ENCODE measurements around the gene DKK1. TPM values are rescaled to one million over a fixed set of nuclear protein-coding genes. Genes with fewer than 3 reads are reported as not detected.

Gene DKK1
- total and polyA plus RNA-seq, 4 experiments from 2014 or later = not detected

DNA sequence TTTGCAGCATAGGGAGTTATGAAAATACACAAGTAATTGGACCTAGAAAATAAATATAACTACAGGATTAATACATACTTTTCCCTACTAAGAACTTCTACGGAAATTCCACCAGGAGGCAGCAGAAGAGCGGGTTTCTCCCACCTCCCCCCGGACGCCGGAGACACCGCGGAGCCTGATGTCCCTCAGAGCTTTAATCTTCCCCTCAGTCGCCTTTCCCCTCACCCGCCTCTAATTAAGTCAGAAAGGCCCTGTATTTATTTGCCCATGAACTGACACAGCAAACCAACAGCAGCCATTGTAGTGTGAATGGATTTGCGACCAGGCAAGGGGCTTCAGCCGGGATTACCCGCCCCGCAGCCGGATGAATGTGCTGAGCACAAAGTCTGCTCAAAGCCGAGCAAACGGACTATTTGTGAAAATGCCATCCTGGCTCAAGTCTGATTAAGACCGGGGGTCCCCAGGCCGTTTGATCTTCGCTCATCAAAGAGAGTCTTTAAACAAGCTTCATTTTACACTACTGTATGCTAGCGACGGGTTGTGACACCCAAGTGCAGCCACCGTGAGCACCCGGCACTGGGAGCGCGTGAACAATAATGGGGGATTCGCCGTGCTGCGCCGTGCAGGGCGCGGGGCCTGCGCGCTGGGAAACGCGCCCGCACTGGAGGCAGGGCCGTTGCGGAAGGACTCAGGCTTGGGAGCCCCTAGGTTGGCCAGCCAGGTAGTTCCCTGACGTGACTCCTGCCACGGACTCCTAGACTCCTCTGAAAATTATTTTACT is 5.6 kb upstream of the DKK1 start:
- Mint-ChIP-seq H3K4me1 (peaks cover 3 to 6% (median 5%) of the 10 kb centered on the region in 4 donors), H3K9me3 (peaks cover 0 to 10% (median 3%) of the 10 kb centered on the region in 8 donors), H3K4me3 (peak overlapping the region in 3 of 8 donors; percentile 13 to 35 (median 24)), H3K36me3 (no peaks in the 10 kb centered on the region), H3K27me3 (peaks cover 13 to 16% of the 10 kb centered on the region in 2 donors), H3K27ac (no peak overlapping the region)
- POLR2A ChIA-PET (ENCODE audit: partially characterized antibody) = no interaction called here
- Histone ChIP-seq H3K27me3 (ENCODE audit: insufficient read depth, low read length) (no peaks in the 10 kb centered on the region), H3K27ac (ENCODE audit: low read depth, low read length) (no peak overlapping the region), H3K9me3 (ENCODE audit: control insufficient read depth in 1 of 2, low read length in 2 of 2) (no peaks in the 10 kb centered on the region), H3K36me3 (ENCODE audit: insufficient read depth, low read length) (no peaks in the 10 kb centered on the region), H3K4me1 (ENCODE audit: insufficient read depth, low read length) (no peaks in the 10 kb centered on the region), H3K4me3 (ENCODE audit: low read length in 2 of 2) (no peak overlapping the region)
- CTCF ChIA-PET (ENCODE audit: partially characterized antibody) = no interaction called here
- intact Hi-C loops (cut with micrococcal nuclease) = no loop called here
- no peak for DNase-seq

DNA sequence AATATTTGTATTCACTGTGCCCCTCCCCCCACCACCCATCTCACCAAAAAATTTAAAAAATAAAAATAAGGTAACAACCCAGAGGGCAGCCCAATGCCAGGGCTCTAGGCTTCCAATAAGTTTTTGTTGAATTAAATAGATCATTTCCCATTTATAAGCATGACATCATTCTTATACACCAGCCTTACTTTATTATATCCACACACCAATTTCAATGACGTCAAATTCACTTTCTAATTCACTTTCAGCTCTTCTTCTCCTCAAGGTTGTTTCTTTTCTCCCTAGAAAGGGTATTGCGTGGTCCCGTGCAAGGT is 1.2 kb upstream of the DKK1 start:
- H3K4me3 Mint-ChIP-seq = no peak overlapping the region

DNA sequence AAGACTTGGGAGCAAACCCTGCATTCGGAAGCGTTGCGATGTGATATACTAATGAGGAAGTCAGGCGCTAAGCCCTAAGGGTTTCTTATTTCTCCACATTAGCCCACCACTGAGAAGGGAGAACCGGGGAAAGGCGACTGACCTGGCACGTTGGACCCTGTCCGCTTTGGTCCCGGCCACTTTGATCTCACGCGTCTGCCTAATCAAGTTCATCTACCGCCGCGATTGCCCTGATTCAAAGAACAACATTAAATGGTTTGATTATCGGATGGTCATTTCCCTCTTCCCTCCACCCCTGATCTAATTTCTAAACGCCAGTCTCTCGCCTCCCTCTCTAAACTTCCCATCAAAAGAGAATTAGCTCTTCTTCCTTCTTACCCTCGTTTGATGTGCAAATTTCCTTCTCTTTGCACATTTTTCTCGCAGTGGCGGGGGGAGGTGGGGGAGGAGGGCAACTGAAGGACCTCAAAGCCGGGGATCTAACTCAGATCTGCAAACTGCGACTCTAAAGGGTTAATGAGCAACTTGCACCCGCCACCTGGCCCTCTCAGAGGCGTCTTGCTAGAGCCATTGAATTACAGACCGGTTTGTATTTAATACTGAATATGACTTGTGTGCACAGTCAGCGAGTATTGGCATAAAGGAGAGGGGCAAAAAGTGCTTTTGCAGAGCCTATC is 687 bp upstream of the DKK1 start:
- Histone ChIP-seq H3K4me3 (ENCODE audit: low read length in 2 of 2) (no peak overlapping the region), H3K9me3 (ENCODE audit: control insufficient read depth in 1 of 2, low read length in 2 of 2) (no peaks in the 10 kb centered on the region), H3K4me1 (ENCODE audit: insufficient read depth, low read length) (no peaks in the 10 kb centered on the region), H3K36me3 (ENCODE audit: insufficient read depth, low read length) (no peaks in the 10 kb centered on the region), H3K27ac (ENCODE audit: low read depth, low read length) (no peak overlapping the region), H3K27me3 (ENCODE audit: insufficient read depth, low read length) (no peaks in the 10 kb centered on the region)
- H3K27me3 Mint-ChIP-seq = peaks cover 32% of the 10 kb centered on the region in 2 donors
- no peak for DNase-seq
- H3K4me3 Mint-ChIP-seq = peak overlapping the region in 1 of 8 donors; percentile 59
- intact Hi-C loops (cut with micrococcal nuclease) = no loop called here
- ChIA-PET POLR2A (ENCODE audit: partially characterized antibody) (no interaction called here), CTCF (ENCODE audit: partially characterized antibody) (no interaction called here)
- H3K4me1 Mint-ChIP-seq = peaks cover 5 to 16% (median 7%) of the 10 kb centered on the region in 4 donors
- no peak overlapping the region for H3K27ac Mint-ChIP-seq
- H3K9me3 Mint-ChIP-seq = peaks cover 0 to 12% (median 6%) of the 10 kb centered on the region in 8 donors
- no peaks in the 10 kb centered on the region for H3K36me3 Mint-ChIP-seq

More for the DNA sequence above, 1.2 kb upstream of the DKK1 start:
- ChIA-PET CTCF (ENCODE audit: partially characterized antibody) (no interaction called here), POLR2A (ENCODE audit: partially characterized antibody) (no interaction called here)
- Histone ChIP-seq H3K27ac (ENCODE audit: low read depth, low read length) (no peak overlapping the region), H3K36me3 (ENCODE audit: insufficient read depth, low read length) (no peaks in the 10 kb centered on the region), H3K4me3 (ENCODE audit: low read length in 2 of 2) (no peak overlapping the region), H3K27me3 (ENCODE audit: insufficient read depth, low read length) (no peaks in the 10 kb centered on the region), H3K4me1 (ENCODE audit: insufficient read depth, low read length) (no peaks in the 10 kb centered on the region), H3K9me3 (ENCODE audit: control insufficient read depth in 1 of 2, low read length in 2 of 2) (no peaks in the 10 kb centered on the region)
- Mint-ChIP-seq H3K4me1 (peaks cover 5 to 16% (median 7%) of the 10 kb centered on the region in 4 donors), H3K9me3 (peaks cover 0 to 12% (median 6%) of the 10 kb centered on the region in 8 donors), H3K27ac (no peak overlapping the region), H3K27me3 (peaks cover 32 to 33% of the 10 kb centered on the region in 2 donors), H3K36me3 (no peaks in the 10 kb centered on the region)
- intact Hi-C loops (cut with micrococcal nuclease) = no loop called here
- no peak for DNase-seq

DNA sequence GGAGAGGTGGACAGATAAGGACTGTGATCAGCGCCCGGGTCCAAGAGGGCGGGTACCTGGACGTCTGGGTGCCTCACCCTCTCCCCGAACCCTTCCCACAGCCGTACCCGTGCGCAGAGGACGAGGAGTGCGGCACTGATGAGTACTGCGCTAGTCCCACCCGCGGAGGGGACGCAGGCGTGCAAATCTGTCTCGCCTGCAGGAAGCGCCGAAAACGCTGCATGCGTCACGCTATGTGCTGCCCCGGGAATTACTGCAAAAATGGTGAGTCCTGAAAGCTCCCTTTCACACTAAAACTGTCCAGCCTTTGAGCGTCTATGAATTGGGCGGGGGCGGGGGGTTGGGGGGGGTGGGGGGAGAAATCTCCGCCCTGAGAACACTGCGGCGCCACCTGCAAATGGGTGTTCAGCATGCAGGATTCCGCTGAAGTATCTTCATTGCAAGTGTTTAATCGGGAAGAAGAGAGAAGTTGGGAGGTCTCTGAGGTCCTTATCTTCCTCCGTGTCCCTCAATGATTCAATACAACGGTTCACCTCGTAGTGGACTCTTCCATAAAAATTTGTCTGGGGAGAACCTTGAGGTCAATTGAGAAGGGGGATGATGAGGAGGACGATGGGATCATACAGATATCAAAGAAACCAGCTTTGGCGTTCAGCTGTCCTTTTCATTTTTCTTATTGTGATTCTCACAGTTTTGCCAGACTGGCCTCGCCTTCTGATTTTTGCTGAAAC is 906 bp downstream of the DKK1 start:
- peaks cover 24 to 29% of the 10 kb centered on the region in 2 donors for H3K27me3 Mint-ChIP-seq
- CTCF ChIA-PET (ENCODE audit: partially characterized antibody) = no interaction called here
- no peaks in the 10 kb centered on the region for H3K36me3 Mint-ChIP-seq
- DNase-seq = no peak
- intact Hi-C loops (cut with micrococcal nuclease) = no loop called here
- peaks cover 0 to 12% (median 4%) of the 10 kb centered on the region in 8 donors for H3K9me3 Mint-ChIP-seq
- H3K27me3 ChIP-seq (ENCODE audit: insufficient read depth, low read length) = no peaks in the 10 kb centered on the region
- no peak overlapping the region for H3K27ac Mint-ChIP-seq
- POLR2A ChIA-PET (ENCODE audit: partially characterized antibody) = no interaction called here
- no peaks in the 10 kb centered on the region for H3K36me3 ChIP-seq (ENCODE audit: insufficient read depth, low read length)
- H3K9me3 ChIP-seq (ENCODE audit: control insufficient read depth in 1 of 2, low read length in 2 of 2) = no peaks in the 10 kb centered on the region
- H3K4me3 Mint-ChIP-seq = peak overlapping the region in 4 of 8 donors; percentile 19 to 77 (median 28)
- H3K4me1 ChIP-seq (ENCODE audit: insufficient read depth, low read length) = no peaks in the 10 kb centered on the region
- peaks cover 5 to 16% (median 7%) of the 10 kb centered on the region in 4 donors for H3K4me1 Mint-ChIP-seq
- no peak overlapping the region for H3K4me3 ChIP-seq (ENCODE audit: low read length in 2 of 2)
- no peak overlapping the region for H3K27ac ChIP-seq (ENCODE audit: low read depth, low read length)

DNA sequence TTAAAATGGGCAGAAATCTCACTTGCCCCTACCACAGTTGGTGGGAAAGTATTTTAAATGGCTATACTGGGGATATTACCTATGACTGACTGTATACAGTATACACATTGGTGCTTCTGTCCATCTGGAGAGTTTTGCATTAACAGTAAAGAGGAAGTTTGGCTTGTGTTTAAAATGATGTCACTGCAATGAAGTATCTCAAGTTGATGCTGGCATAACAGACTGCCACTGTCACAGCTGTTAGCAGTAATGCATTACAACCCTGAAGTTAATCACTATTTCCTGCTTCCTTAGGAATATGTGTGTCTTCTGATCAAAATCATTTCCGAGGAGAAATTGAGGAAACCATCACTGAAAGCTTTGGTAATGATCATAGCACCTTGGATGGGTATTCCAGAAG is 1.9 kb downstream of the DKK1 start:
- Mint-ChIP-seq H3K27me3 (peaks cover 24 to 26% of the 10 kb centered on the region in 2 donors), H3K9me3 (peaks cover 0 to 12% (median 4%) of the 10 kb centered on the region in 8 donors), H3K4me1 (peaks cover 5 to 16% (median 7%) of the 10 kb centered on the region in 4 donors), H3K36me3 (no peaks in the 10 kb centered on the region), H3K4me3 (no peak overlapping the region), H3K27ac (no peak overlapping the region)
- DNase-seq = no peak
- Histone ChIP-seq H3K4me3 (ENCODE audit: low read length in 2 of 2) (no peak overlapping the region), H3K27me3 (ENCODE audit: insufficient read depth, low read length) (no peaks in the 10 kb centered on the region), H3K36me3 (ENCODE audit: insufficient read depth, low read length) (no peaks in the 10 kb centered on the region), H3K9me3 (ENCODE audit: control insufficient read depth in 1 of 2, low read length in 2 of 2) (no peaks in the 10 kb centered on the region), H3K27ac (ENCODE audit: low read depth, low read length) (no peak overlapping the region), H3K4me1 (ENCODE audit: insufficient read depth, low read length) (no peaks in the 10 kb centered on the region)
- intact Hi-C loops (cut with micrococcal nuclease) = no loop called here
- POLR2A ChIA-PET (ENCODE audit: partially characterized antibody) = no interaction called here
- CTCF ChIA-PET (ENCODE audit: partially characterized antibody) = no interaction called here

DNA sequence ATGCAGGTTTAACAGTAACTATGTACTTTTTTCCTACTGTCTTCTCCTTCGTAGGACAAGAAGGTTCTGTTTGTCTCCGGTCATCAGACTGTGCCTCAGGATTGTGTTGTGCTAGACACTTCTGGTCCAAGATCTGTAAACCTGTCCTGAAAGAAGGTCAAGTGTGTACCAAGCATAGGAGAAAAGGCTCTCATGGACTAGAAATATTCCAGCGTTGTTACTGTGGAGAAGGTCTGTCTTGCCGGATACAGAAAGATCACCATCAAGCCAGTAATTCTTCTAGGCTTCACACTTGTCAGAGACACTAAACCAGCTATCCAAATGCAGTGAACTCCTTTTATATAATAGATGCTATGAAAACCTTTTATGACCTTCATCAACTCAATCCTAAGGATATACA is 2.4 kb downstream of the DKK1 start:
- peaks cover 24 to 26% of the 10 kb centered on the region in 2 donors for H3K27me3 Mint-ChIP-seq
- no peaks in the 10 kb centered on the region for H3K27me3 ChIP-seq (ENCODE audit: insufficient read depth, low read length)
- ChIA-PET POLR2A (ENCODE audit: partially characterized antibody) (no interaction called here), CTCF (ENCODE audit: partially characterized antibody) (no interaction called here)
- no peaks in the 10 kb centered on the region for H3K36me3 Mint-ChIP-seq
- H3K27ac Mint-ChIP-seq = no peak overlapping the region
- no peaks in the 10 kb centered on the region for H3K36me3 ChIP-seq (ENCODE audit: insufficient read depth, low read length)
- H3K9me3 ChIP-seq (ENCODE audit: control insufficient read depth in 1 of 2, low read length in 2 of 2) = no peaks in the 10 kb centered on the region
- H3K4me1 Mint-ChIP-seq = peaks cover 5 to 16% (median 7%) of the 10 kb centered on the region in 4 donors
- H3K9me3 Mint-ChIP-seq = peaks cover 0 to 10% (median 3%) of the 10 kb centered on the region in 8 donors
- no peaks in the 10 kb centered on the region for H3K4me1 ChIP-seq (ENCODE audit: insufficient read depth, low read length)
- no peak for DNase-seq
- no peak overlapping the region for H3K4me3 Mint-ChIP-seq
- no peak overlapping the region for H3K4me3 ChIP-seq (ENCODE audit: low read length in 2 of 2)
- no peak overlapping the region for H3K27ac ChIP-seq (ENCODE audit: low read depth, low read length)
- intact Hi-C loops (cut with micrococcal nuclease) = no loop called here

DNA sequence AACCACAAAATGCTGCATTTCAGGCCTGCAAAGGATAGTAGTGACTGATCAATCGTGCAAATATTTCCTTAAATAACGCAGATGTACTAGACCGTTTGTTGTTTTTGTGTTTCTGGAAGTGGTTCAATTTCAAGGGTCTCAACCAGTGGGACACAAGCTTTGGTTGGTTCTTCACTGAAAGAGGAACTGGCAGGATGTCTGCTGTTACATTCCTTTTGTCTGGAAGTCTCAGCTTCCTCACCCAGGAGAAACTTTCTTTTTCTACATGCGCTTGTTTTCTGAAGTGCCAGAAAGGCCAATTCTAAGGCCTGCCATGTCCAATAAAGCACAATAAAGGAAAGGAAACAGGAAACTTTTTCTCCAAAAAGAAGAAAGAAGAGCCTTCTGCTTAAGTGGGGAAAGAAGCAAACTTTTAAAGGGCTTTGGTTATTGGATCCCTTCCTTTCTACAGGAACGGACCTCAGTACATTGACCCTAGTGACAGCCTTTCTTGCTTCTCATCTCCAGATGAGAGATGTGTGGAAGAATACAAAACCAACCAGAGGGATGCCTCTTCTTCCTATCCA is 4.1 kb downstream of the DKK1 start:
- Histone ChIP-seq H3K9me3 (ENCODE audit: control insufficient read depth in 1 of 2, low read length in 2 of 2) (no peaks in the 10 kb centered on the region), H3K27me3 (ENCODE audit: insufficient read depth, low read length) (no peaks in the 10 kb centered on the region), H3K4me1 (ENCODE audit: insufficient read depth, low read length) (no peaks in the 10 kb centered on the region), H3K4me3 (ENCODE audit: low read length in 2 of 2) (no peak overlapping the region), H3K27ac (ENCODE audit: low read depth, low read length) (no peak overlapping the region), H3K36me3 (ENCODE audit: insufficient read depth, low read length) (no peaks in the 10 kb centered on the region)
- no peak for DNase-seq
- CTCF ChIA-PET (ENCODE audit: partially characterized antibody) = no interaction called here
- Mint-ChIP-seq H3K27ac (no peak overlapping the region), H3K36me3 (no peaks in the 10 kb centered on the region), H3K9me3 (peaks cover 0 to 5% (median 3%) of the 10 kb centered on the region in 8 donors), H3K4me1 (peaks cover under 1 to 12% (median 5%) of the 10 kb centered on the region in 4 donors), H3K4me3 (no peak overlapping the region), H3K27me3 (peaks cover 19 to 21% of the 10 kb centered on the region in 2 donors)
- intact Hi-C loops (cut with micrococcal nuclease) = no loop called here
- POLR2A ChIA-PET (ENCODE audit: partially characterized antibody) = no interaction called here

Measured in CD4-positive, alpha-beta memory T cell (primary cell).